Endometrial microvascular endothelial cells (primary cell): ENCODE measurements around the gene SLC30A2. TPM values are rescaled to one million over a fixed set of nuclear protein-coding genes. Genes with fewer than 3 reads are reported as not detected.

ENCODE experiments used
- in situ Hi-C: cut with HindIII; loops from 2 replicates; pipeline ENCODE4 v1.10.0; 2017; ENCODE audit warnings: low sequenced_read_pairs, low pct_unique_long_range_greater_than_20kb; ENCODE audit errors: inconsistent ontology term
- total RNA-seq: library from RNA; depleted of rRNA; stranded (reverse); fragments of >200 nt; gene quantifications from one replicate; pipeline ENCODE4 v1.2.3, GENCODE V29; 2015; ENCODE audit errors: inconsistent ontology term

Gene SLC30A2
- total RNA-seq, 1 donor from 2014 or later, result not detected

- in situ Hi-C loops, result no loop called here
Measured at GRCh38 chr1:26072305-26072704, 26.4 kb upstream of the SLC30A2 start.

GRCh38 chr1:26070963-26071342, 25.0 kb upstream of the SLC30A2 start:
- in situ Hi-C loops, result no loop called here

DNA sequence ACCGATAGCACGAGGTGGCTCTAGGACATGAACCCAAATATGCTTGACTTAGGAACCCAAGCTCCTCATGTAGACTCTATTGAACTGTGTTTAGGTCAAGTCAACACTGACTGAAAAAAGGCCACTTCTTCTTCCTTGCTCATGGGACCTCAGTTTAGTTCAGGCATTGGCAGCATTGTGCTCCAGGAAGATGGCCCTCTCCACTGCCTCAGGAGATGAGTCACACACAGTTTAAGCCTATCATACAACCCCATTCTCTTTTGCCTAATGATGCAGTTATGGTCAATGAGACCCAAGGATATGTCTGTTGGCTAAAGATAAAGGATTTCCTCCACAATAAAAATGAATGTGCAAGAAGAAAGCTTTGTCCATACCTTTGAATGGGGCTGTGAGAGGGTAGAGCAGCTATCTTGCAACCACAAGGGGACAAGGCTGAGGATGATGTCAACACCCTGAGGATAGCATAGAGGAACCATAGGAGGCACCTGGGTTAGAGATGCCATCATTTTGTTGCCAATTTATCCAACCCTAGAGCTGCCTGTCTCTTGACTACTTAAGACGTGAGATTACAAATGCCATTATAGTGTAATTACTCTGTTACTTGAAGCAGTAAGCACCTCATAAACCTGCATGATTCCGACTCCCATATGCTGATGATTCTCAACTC, 24.5 kb upstream of the SLC30A2 start:
- in situ Hi-C loops, result no loop called here

DNA sequence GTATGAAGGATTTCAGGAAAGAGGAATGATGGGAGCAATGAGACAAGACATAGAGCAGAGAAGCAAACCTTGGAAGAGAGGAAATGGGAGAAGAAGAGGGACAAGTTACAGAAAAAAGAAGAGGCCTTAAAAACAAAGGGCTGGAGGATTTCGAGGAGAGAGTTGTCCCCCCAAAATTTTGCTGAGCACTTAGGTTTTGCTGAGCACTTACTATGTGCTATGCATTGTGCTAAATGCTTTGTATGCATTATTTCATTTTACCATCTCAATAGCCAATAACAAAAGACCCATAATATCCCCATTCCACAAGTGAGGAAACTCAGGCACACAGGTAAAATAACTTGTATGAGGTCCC, 24.0 kb upstream of the SLC30A2 start:
- in situ Hi-C loops, result no loop called here

GRCh38 chr1:26067432-26067911, 21.6 kb upstream of the SLC30A2 start, which contains the start of gene TRIM63:
TRIM63 (minus strand) TSS chr1:26067630; CDS start chr1:26067494, 136 bp downstream.
- in situ Hi-C loops, result no loop called here

DNA sequence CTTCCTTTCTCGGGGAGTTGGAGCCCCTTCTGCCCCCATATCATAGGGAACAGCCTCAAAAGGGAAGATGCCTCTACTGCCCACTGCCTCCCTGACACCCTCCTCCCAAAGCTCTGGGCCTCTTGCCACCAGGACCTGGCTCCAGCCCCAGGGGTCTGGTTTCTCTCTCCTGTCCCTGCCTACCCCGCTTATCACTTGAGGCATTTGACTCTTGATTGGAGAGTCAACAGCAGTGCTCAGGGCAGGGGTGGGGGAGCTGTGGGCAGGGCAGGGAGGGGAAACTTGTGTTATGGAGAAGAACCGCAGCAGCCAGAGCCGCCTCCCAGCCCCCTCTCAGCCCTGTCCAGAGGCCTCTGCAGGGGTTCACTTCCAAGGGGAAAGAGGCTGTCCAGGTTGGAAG, 20.9 kb upstream of the SLC30A2 start:
- in situ Hi-C loops, result no loop called here

- in situ Hi-C loops, result no loop called here
Measured at GRCh38 chr1:26066160-26066559, 20.2 kb upstream of the SLC30A2 start.

GRCh38 chr1:26064553-26064952, 18.6 kb upstream of the SLC30A2 start:
- in situ Hi-C loops, result no loop called here

GRCh38 chr1:26060832-26061574, 15.1 kb upstream of the SLC30A2 start:
- in situ Hi-C loops, result no loop called here

- in situ Hi-C loops, result no loop called here
Measured at GRCh38 chr1:26059906-26060305, 14.0 kb upstream of the SLC30A2 start.

- in situ Hi-C loops, result no loop called here
Measured at GRCh38 chr1:26058052-26058595, 12.2 kb upstream of the SLC30A2 start.

GRCh38 chr1:26057189-26057588, 11.3 kb upstream of the SLC30A2 start:
- in situ Hi-C loops, result no loop called here

DNA sequence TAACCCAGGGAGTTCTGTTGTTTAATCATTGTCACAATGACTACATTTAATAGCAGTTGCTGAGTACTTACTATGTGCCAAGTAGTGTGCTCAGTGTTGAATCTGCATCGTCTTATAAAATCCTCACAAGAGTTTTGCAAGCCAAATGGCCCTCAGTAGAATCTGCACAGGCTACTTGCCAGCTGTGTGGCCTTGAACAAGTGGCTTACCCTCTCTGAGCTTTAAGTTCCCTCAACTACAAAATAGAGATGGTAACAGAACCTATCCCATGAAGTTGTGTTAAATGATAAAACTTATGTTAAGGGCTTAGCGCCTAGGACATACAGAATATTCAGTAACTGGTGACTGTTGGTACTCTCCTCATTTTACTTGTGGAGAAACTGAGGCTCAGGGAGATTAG, 9.1 kb upstream of the SLC30A2 start:
- in situ Hi-C loops, result no loop called here

GRCh38 chr1:26053718-26054560, 8.0 kb upstream of the SLC30A2 start:
- in situ Hi-C loops, result no loop called here

GRCh38 chr1:26050248-26050640, 4.3 kb upstream of the SLC30A2 start:
- in situ Hi-C loops, result no loop called here

- in situ Hi-C loops, result no loop called here
Measured at GRCh38 chr1:26049531-26050247, 3.8 kb upstream of the SLC30A2 start.

DNA sequence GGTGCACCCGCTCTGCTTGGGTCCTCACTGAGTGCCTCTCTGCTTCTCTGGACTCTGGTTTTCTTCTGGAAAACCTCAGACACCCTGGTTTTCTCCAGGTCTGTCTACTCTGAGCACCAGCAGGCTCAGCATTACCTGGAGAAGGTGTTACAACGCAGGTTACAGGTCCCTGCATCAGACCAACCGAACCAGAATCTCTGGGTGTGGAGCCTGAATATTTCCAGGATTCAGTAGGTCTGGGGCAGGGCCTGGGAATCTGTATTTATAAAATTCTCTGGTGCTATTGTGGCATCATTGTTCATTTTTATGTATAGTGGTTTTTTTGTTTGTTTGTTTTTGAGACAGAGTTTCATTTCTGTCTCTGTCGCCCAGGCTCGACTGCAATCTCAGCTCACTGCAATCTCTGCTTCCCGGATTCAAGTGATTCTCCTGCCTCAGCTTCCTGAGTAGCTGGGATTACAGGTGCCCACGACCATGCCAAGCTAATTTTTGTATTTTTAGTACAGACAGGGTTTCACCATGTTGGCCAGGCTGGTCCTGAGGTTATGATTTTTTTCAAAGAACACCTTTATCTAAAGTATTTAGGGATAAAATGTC, 1.5 kb upstream of the SLC30A2 start:
- in situ Hi-C loops, result no loop called here
